Activated naive CD8-positive, alpha-beta T cell treated with anti-CD3 and anti-CD28 coated beads, Interleukin-2, amount 50 U/mL, for 24 hours (primary cell): Measurements from ENCODE around the gene IRF2BP2.

ENCODE experiments used
- ATAC-seq: fragments of 150-1000 bp; cut with Tn5 transposase; one replicate; pipeline ENCODE4 v1.10.0; 2021
- DNase-seq: peaks from one replicate; pipeline ENCODE4 v3.0.0; 2021
- H3K27ac Mint-ChIP-seq: one replicate; pipeline ENCODE4 v1.8.0; 2021; ENCODE audit warnings: mild to moderate bottlenecking, mixed read lengths
- H3K27me3 Mint-ChIP-seq: one replicate; pipeline ENCODE4 v1.8.0; 2021; ENCODE audit warnings: mixed read lengths
- H3K36me3 Mint-ChIP-seq: one replicate; pipeline ENCODE4 v1.8.0; 2021; ENCODE audit warnings: low read depth, mixed read lengths
- H3K4me1 Mint-ChIP-seq: one replicate; pipeline ENCODE4 v1.8.0; 2021; ENCODE audit warnings: mixed read lengths
- H3K4me3 Mint-ChIP-seq: one replicate; pipeline ENCODE4 v1.8.0; 2021; ENCODE audit warnings: mild to moderate bottlenecking, moderate library complexity, mixed read lengths
- H3K9me3 Mint-ChIP-seq: one replicate; pipeline ENCODE4 v1.8.0; 2021; ENCODE audit warnings: mixed read lengths

Gene IRF2BP2

GRCh38 chr1:234611847-234612351 is 1.9 kb upstream of the IRF2BP2 start:
- H3K36me3 Mint-ChIP-seq = peaks cover 18% of the 10 kb centered on the region
- DNase-seq (peak; percentile 30), ATAC-seq (no peak)
- peaks cover 6% of the 10 kb centered on the region for H3K27me3 Mint-ChIP-seq
- no peaks in the 10 kb centered on the region for H3K9me3 Mint-ChIP-seq
- H3K4me1 Mint-ChIP-seq = peaks cover 45% of the 10 kb centered on the region
- H3K4me3 Mint-ChIP-seq = peak overlapping the region; percentile 92
- peak overlapping the region; percentile 99 for H3K27ac Mint-ChIP-seq

GRCh38 chr1:234611225-234611846 is 1.4 kb upstream of the IRF2BP2 start:
- peaks cover 6% of the 10 kb centered on the region for H3K27me3 Mint-ChIP-seq
- peak; percentile 50 for ATAC-seq
- H3K36me3 Mint-ChIP-seq = peaks cover 22% of the 10 kb centered on the region
- DNase-seq = no peak
- no peaks in the 10 kb centered on the region for H3K9me3 Mint-ChIP-seq
- peak overlapping the region; percentile 99 for H3K27ac Mint-ChIP-seq
- peaks cover 48% of the 10 kb centered on the region for H3K4me1 Mint-ChIP-seq
- peak overlapping the region; percentile 92 for H3K4me3 Mint-ChIP-seq

- Mint-ChIP-seq H3K9me3 (no peaks in the 10 kb centered on the region), H3K27me3 (peaks cover 6% of the 10 kb centered on the region), H3K36me3 (peaks cover 28% of the 10 kb centered on the region), H3K4me3 (peak overlapping the region; percentile 92), H3K27ac (peak overlapping the region; percentile 99), H3K4me1 (peaks cover 51% of the 10 kb centered on the region)
- DNase-seq (peak; percentile 93), ATAC-seq (peak; percentile 56)
These were observed 767 bp upstream of the IRF2BP2 start for GRCh38 chr1:234610666-234611224.

GRCh38 chr1:234609691-234610042 is 311 bp downstream of the IRF2BP2 start:
- peaks cover 6% of the 10 kb centered on the region for H3K27me3 Mint-ChIP-seq
- peaks cover 39% of the 10 kb centered on the region for H3K36me3 Mint-ChIP-seq
- H3K4me3 Mint-ChIP-seq = peak overlapping the region; percentile 92
- H3K27ac Mint-ChIP-seq = peak overlapping the region; percentile 99
- no peak for ATAC-seq
- H3K4me1 Mint-ChIP-seq = peaks cover 59% of the 10 kb centered on the region
- H3K9me3 Mint-ChIP-seq = no peaks in the 10 kb centered on the region
- DNase-seq = no peak

- H3K27ac Mint-ChIP-seq = peak overlapping the region; percentile 81
- H3K27me3 Mint-ChIP-seq = peaks cover 6% of the 10 kb centered on the region
- H3K4me3 Mint-ChIP-seq = peak overlapping the region; percentile 75
- H3K9me3 Mint-ChIP-seq = no peaks in the 10 kb centered on the region
- DNase-seq (peak; percentile 72), ATAC-seq (no peak)
- H3K4me1 Mint-ChIP-seq = peaks cover 62% of the 10 kb centered on the region
- peaks cover 43% of the 10 kb centered on the region for H3K36me3 Mint-ChIP-seq
These were observed 877 bp downstream of the IRF2BP2 start for GRCh38 chr1:234608911-234609690.

- Mint-ChIP-seq H3K36me3 (peaks cover 49% of the 10 kb centered on the region), H3K4me3 (peak overlapping the region; percentile 93), H3K27me3 (peaks cover 6% of the 10 kb centered on the region), H3K4me1 (peaks cover 62% of the 10 kb centered on the region), H3K9me3 (no peaks in the 10 kb centered on the region), H3K27ac (peak overlapping the region; percentile 99)
- DNase-seq (peak; percentile 70), ATAC-seq (peak; percentile 37)
These were observed 1.7 kb downstream of the IRF2BP2 start for GRCh38 chr1:234608025-234608910.

- H3K27me3 Mint-ChIP-seq = peaks cover 6% of the 10 kb centered on the region
- peaks cover 62% of the 10 kb centered on the region for H3K4me1 Mint-ChIP-seq
- peak overlapping the region; percentile 93 for H3K4me3 Mint-ChIP-seq
- H3K36me3 Mint-ChIP-seq = peaks cover 56% of the 10 kb centered on the region
- no peaks in the 10 kb centered on the region for H3K9me3 Mint-ChIP-seq
- H3K27ac Mint-ChIP-seq = peak overlapping the region; percentile 99
- ATAC-seq (no peak), DNase-seq (peak; percentile 27)
These were observed 2.6 kb downstream of the IRF2BP2 start for GRCh38 chr1:234607109-234608024.

GRCh38 chr1:234606784-234607108 is 3.2 kb downstream of the IRF2BP2 start:
- Mint-ChIP-seq H3K27ac (peak overlapping the region; percentile 99), H3K9me3 (no peaks in the 10 kb centered on the region), H3K4me1 (peaks cover 62% of the 10 kb centered on the region), H3K36me3 (peaks cover 58% of the 10 kb centered on the region), H3K27me3 (peaks cover 6% of the 10 kb centered on the region), H3K4me3 (peak overlapping the region; percentile 93)
- ATAC-seq (no peak), DNase-seq (no peak)

- Mint-ChIP-seq H3K4me3 (peak overlapping the region; percentile 93), H3K27ac (peak overlapping the region; percentile 88), H3K9me3 (no peaks in the 10 kb centered on the region), H3K36me3 (peaks cover 58% of the 10 kb centered on the region), H3K27me3 (peaks cover 6% of the 10 kb centered on the region), H3K4me1 (peaks cover 62% of the 10 kb centered on the region)
- DNase-seq = peak; percentile 42
- ATAC-seq = no peak
These were observed 3.8 kb downstream of the IRF2BP2 start for GRCh38 chr1:234605983-234606783.

- Mint-ChIP-seq H3K36me3 (peaks cover 58% of the 10 kb centered on the region), H3K27me3 (peaks cover 5% of the 10 kb centered on the region), H3K9me3 (no peaks in the 10 kb centered on the region), H3K4me3 (peak overlapping the region; percentile 93), H3K4me1 (peaks cover 66% of the 10 kb centered on the region), H3K27ac (peak overlapping the region; percentile 88)
- ATAC-seq (no peak), DNase-seq (no peak)
These were observed 4.5 kb downstream of the IRF2BP2 start for GRCh38 chr1:234605399-234605982.

GRCh38 chr1:234604495-234605398 is 5.2 kb downstream of the IRF2BP2 start:
- Mint-ChIP-seq H3K36me3 (peaks cover 56% of the 10 kb centered on the region), H3K9me3 (no peaks in the 10 kb centered on the region), H3K27ac (peak overlapping the region; percentile 88), H3K4me3 (peak overlapping the region; percentile 93), H3K27me3 (peaks cover 2% of the 10 kb centered on the region), H3K4me1 (peaks cover 67% of the 10 kb centered on the region)
- ATAC-seq (no peak), DNase-seq (no peak)
